ENCODE measurements around the gene APAF1. TPM values are rescaled to one million over a fixed set of nuclear protein-coding genes. Genes with fewer than 3 reads are reported as not detected.

APAF1 gene
- total and polyA plus RNA-seq, 2 donors (not counting 3 experiments of a cell fraction or from before 2014, with no cell fraction given) = 7.2 to 35.2 TPM

- Histone ChIP-seq H3K27me3 (ENCODE audit: control insufficient read depth in 2 of 2, insufficient read depth in 2 of 2, low read length in 2 of 2) (no peaks in the 10 kb centered on the region), H4K20me1 (replicated peaks; ENCODE audit: control insufficient read depth, extremely low read depth, insufficient read depth, low read length) (no peaks in the 10 kb centered on the region), H3K27ac (ENCODE audit: insufficient read depth, low read depth, low read length) (no peak overlapping the region), H3K9me1 (replicated peaks; ENCODE audit: control insufficient read depth, extremely low read depth, insufficient read depth, low read length) (no peaks in the 10 kb centered on the region), H3K9ac (replicated peaks; ENCODE audit: extremely low read depth, insufficient read depth, low read length) (no peak overlapping the region), H3K36me3 (ENCODE audit: control insufficient read depth in 2 of 2, extremely low read depth in 1 of 2, insufficient read depth in 2 of 2, low read length in 2 of 2) (peaks cover 5 to 8% of the 10 kb centered on the region in 2 experiments), H3K4me1 (ENCODE audit: control insufficient read depth, extremely low read depth, insufficient read depth, low read length) (peaks cover 2% of the 10 kb centered on the region), H3K79me2 (ENCODE audit: control insufficient read depth, insufficient read depth, low read length) (no peaks in the 10 kb centered on the region), H2AFZ (ENCODE audit: low read depth, low read length) (no peak overlapping the region), H3K9me3 (replicated peaks; ENCODE audit: control insufficient read depth, insufficient read depth, low read length) (no peaks in the 10 kb centered on the region), H3K4me2 (ENCODE audit: insufficient read depth, low read length) (no peak overlapping the region), H3K4me3 (replicated peaks in 1 of 3; ENCODE audit: insufficient read depth in 1 of 3, low read depth in 1 of 3, low read length in 3 of 3) (no peak overlapping the region)
- DNase-seq (ENCODE audit: low read depth, low spot score) (no peak), FAIRE-seq (no peak)
- CTCF ChIA-PET = interaction anchor here (4.0 kb wide), 1 partner anchor 301 kb away, joined by 68 read pairs; no protein-coding TSS in a partner anchor
- no TSS peak for BruUV-seq (replicated peaks)
- TF ChIP-seq MAX (IDR thresholded peaks at IDR 0.05; ENCODE audit: insufficient read depth, insufficient read length) = no peak
- no peak for TF ChIP-seq CTCF (IDR thresholded peaks at IDR 0.05; ENCODE audit: extremely low read depth in 1 of 2, insufficient read depth in 1 of 2, low read depth in 1 of 2, low read length in 2 of 2)
- no peak for TF ChIP-seq POLR2A (IDR thresholded peaks at IDR 0.05; ENCODE audit: low read depth, low read length)
- no peak for TF ChIP-seq FOS (IDR thresholded peaks at IDR 0.05; ENCODE audit: borderline replicate concordance, insufficient read depth, low read length)
- TF ChIP-seq EZH2 (IDR thresholded peaks at IDR 0.05; ENCODE audit: borderline replicate concordance, low read depth, low read length, severe bottlenecking) = no peak
- no peak for TF ChIP-seq GATA2 (IDR thresholded peaks at IDR 0.05; ENCODE audit: insufficient read depth, insufficient read length, low read depth, low read length)
- no peak for TF ChIP-seq JUN (IDR thresholded peaks at IDR 0.05; ENCODE audit: borderline replicate concordance, insufficient read depth, insufficient read length, low read depth)
- TF ChIP-seq MYC (IDR thresholded peaks at IDR 0.05; ENCODE audit: low read depth, low read length) = no peak
- no peak for TF ChIP-seq POLR2AphosphoS5 (IDR thresholded peaks at IDR 0.05; ENCODE audit: insufficient read depth, low read depth, low read length)
- POLR2A ChIA-PET = no interaction called here
- intact Hi-C loops (cut with micrococcal nuclease) (no loop called here), dilution Hi-C loops (cut with MboI; ENCODE audit: extremely low pct_ligation_motif_present, low sequenced_read_pairs) (no loop called here)
Measured at GRCh38 chr12:98697209-98697608, 52.1 kb downstream of the APAF1 start.
